Neural progenitor cell (in vitro differentiated cells): ENCODE measurements around the gene KHNYN. TPM values are rescaled to one million over a fixed set of nuclear protein-coding genes. Genes with fewer than 3 reads are reported as not detected.
"Not testable (repeated sequence)": the region's sequence is repeated elsewhere in the genome, so short reads cannot be mapped to it uniquely, and the experiment has no call there.

Experiments
- DNase-seq: peaks from one replicate; pipeline ENCODE4 v3.0.0-alpha.2; 2016; ENCODE audit warnings: low spot score
- H2AFZ ChIP-seq: fragments of 200-600 bp; sonication (generic); replicated peaks from 2 replicates; pipeline ENCODE4 v1.6.1; 2016; ENCODE audit warnings: antibody characterized with exemption
- H3F3A ChIP-seq: fragments of 200-600 bp; sonication (generic); 2 replicates; pipeline ENCODE4 v1.6.1; 2016; ENCODE audit warnings: antibody characterized with exemption, low read depth
- H3K27ac ChIP-seq: fragments of 200-600 bp; sonication (generic); 2 replicates; pipeline ENCODE4 v1.5.1; 2016; ENCODE audit warnings: mild to moderate bottlenecking
- H3K27me3 ChIP-seq: fragments of 200-600 bp; sonication (generic); 2 replicates; pipeline ENCODE4 v1.6.1; 2016; ENCODE audit warnings: mild to moderate bottlenecking, moderate library complexity
- H3K36me3 ChIP-seq: fragments of 200-600 bp; sonication (generic); 2 replicates; pipeline ENCODE4 v1.5.1; 2016
- H3K4me1 ChIP-seq: fragments of 200-600 bp; sonication (generic); 2 replicates; pipeline ENCODE4 v1.6.1; 2016; ENCODE audit warnings: mixed run types
- H3K4me2 ChIP-seq: fragments of 200-600 bp; sonication (generic); 2 replicates; pipeline ENCODE4 v1.6.1; 2016
- H3K4me3 ChIP-seq: fragments of 200-600 bp; sonication (generic); 2 replicates; pipeline ENCODE4 v1.5.1; 2016
- H3K79me2 ChIP-seq: fragments of 200-600 bp; sonication (generic); 2 replicates; pipeline ENCODE4 v1.6.1; 2016; ENCODE audit warnings: low read depth
- H3K9ac ChIP-seq: fragments of 200-600 bp; sonication (generic); 2 replicates; pipeline ENCODE4 v1.6.1; 2016
- H3K9me3 ChIP-seq: fragments of 200-600 bp; sonication (generic); 2 replicates; pipeline ENCODE4 v1.5.1; 2016; ENCODE audit warnings: low read depth
- H4K20me1 ChIP-seq: fragments of 200-600 bp; sonication (generic); 2 replicates; pipeline ENCODE4 v1.6.1; 2016; ENCODE audit warnings: low read depth
- H3K27ac Mint-ChIP-seq: 3 replicates; pipeline ENCODE4 v1.8.0; 2021; ENCODE audit warnings: mixed read lengths
- H3K27me3 Mint-ChIP-seq: 2 replicates; pipeline ENCODE4 v1.8.0; 2022; ENCODE audit warnings: low read depth, mild to moderate bottlenecking, inconsistent platforms, moderate library complexity, mixed read lengths; ENCODE audit not compliant: insufficient read depth
- H3K36me3 Mint-ChIP-seq: 3 replicates; pipeline ENCODE4 v1.8.0; 2021; ENCODE audit warnings: mixed read lengths
- H3K4me1 Mint-ChIP-seq: 3 replicates; pipeline ENCODE4 v1.8.0; 2021; ENCODE audit warnings: mixed read lengths
- H3K4me3 Mint-ChIP-seq: 3 replicates; pipeline ENCODE4 v1.8.0; 2021; ENCODE audit warnings: mild to moderate bottlenecking, moderate library complexity, mixed read lengths
- H3K9me3 Mint-ChIP-seq: 3 replicates; pipeline ENCODE4 v1.8.0; 2020; ENCODE audit warnings: mixed read lengths
- EZH2 ChIP-seq: fragments of 200-600 bp; sonication (generic); IDR thresholded peaks from 2 replicates; pipeline ENCODE4 v1.6.1; 2017; ENCODE audit warnings: antibody characterized with exemption, mild to moderate bottlenecking, moderate library complexity
- EZH2phosphoT487 ChIP-seq: fragments of 200-600 bp; sonication (generic); IDR thresholded peaks from 2 replicates; pipeline ENCODE4 v1.6.1; 2017; ENCODE audit warnings: antibody characterized with exemption
- total RNA-seq: library from RNA; depleted of rRNA; stranded (reverse); fragments of >200 nt; gene quantifications from 2 replicates; pipeline ENCODE4 v1.2.3, GENCODE V29; 2015; ENCODE audit warnings: low replicate concordance
- TF ChIP-seq, protein P1 (sequence below): fragments of 200-600 bp; sonication (generic); IDR thresholded peaks from 2 replicates; pipeline ENCODE4 v1.5.1; 2017; ENCODE audit warnings: antibody characterized with exemption, mild to moderate bottlenecking

The KHNYN gene
- total RNA-seq, 1 donor from 2014 or later: 20.4 TPM

DNA sequence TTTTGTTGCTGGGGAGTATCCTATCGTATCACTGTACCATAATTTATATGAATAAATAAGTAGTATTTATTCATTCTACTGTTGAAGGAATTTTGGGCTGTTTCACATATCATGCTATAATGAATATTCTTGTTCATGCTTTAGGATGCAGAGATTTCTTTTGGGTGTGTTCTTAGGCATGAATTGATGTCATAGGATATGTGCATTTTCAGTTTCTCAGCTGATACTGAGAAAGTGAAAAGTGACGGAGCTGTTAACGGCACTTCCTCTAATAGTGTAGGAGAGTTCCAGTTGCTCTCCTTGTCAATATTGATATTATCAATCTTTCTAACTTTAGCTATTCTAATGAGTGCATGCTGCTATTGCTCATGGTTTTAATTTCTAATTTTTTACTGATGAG, 36.1 kb downstream of the KHNYN start:
- H3K27ac ChIP-seq: no peak overlapping the region
- no peaks in the 10 kb centered on the region for H3K27me3 Mint-ChIP-seq
- no peak overlapping the region for H3K4me2 ChIP-seq
- H3K4me1 ChIP-seq: no peaks in the 10 kb centered on the region
- H3K9me3 ChIP-seq: no peaks in the 10 kb centered on the region
- H3K36me3 Mint-ChIP-seq: no peaks in the 10 kb centered on the region
- H3K9me3 Mint-ChIP-seq: peaks cover under 1% of the 10 kb centered on the region
- no peak overlapping the region for H2AFZ ChIP-seq
- no peaks in the 10 kb centered on the region for H3K36me3 ChIP-seq
- H3K79me2 ChIP-seq: no peaks in the 10 kb centered on the region
- H3K27me3 ChIP-seq: no peaks in the 10 kb centered on the region
- no peak for DNase-seq
- H3K4me3 ChIP-seq: no peak overlapping the region
- no peak overlapping the region for H3K4me3 Mint-ChIP-seq
- no peak for TF ChIP-seq EZH2
- TF ChIP-seq, protein P1, sequence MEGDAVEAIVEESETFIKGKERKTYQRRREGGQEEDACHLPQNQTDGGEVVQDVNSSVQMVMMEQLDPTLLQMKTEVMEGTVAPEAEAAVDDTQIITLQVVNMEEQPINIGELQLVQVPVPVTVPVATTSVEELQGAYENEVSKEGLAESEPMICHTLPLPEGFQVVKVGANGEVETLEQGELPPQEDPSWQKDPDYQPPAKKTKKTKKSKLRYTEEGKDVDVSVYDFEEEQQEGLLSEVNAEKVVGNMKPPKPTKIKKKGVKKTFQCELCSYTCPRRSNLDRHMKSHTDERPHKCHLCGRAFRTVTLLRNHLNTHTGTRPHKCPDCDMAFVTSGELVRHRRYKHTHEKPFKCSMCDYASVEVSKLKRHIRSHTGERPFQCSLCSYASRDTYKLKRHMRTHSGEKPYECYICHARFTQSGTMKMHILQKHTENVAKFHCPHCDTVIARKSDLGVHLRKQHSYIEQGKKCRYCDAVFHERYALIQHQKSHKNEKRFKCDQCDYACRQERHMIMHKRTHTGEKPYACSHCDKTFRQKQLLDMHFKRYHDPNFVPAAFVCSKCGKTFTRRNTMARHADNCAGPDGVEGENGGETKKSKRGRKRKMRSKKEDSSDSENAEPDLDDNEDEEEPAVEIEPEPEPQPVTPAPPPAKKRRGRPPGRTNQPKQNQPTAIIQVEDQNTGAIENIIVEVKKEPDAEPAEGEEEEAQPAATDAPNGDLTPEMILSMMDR: no peak
- no peak for TF ChIP-seq EZH2phosphoT487
- H4K20me1 ChIP-seq: no peaks in the 10 kb centered on the region
- no peak overlapping the region for H3K9ac ChIP-seq
- no peak overlapping the region for H3K27ac Mint-ChIP-seq
- no peaks in the 10 kb centered on the region for H3K4me1 Mint-ChIP-seq
- no peaks in the 10 kb centered on the region for H3F3A ChIP-seq

DNA sequence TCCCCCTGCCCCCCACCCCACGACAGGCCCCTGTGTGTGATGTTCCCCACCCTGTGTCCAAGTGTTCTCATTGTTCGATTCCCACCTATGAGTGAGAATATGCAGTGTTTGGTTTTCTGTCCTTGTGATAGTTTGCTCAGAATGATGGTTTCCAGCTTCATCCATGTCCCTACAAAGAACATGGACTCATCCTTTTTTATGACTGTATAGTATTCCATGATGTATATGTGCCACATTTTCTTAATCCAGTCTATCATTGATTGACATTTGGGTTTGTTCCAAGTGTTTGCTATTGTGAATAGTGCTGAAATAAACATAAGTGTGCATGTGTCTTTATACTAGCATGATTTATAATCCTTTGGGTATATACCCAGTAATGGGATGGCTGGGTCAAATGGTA, 40.7 kb downstream of the KHNYN start:
- H3K4me3 Mint-ChIP-seq, H3K36me3 ChIP-seq, H3K4me1 ChIP-seq, H2AFZ ChIP-seq, H4K20me1 ChIP-seq, H3K36me3 Mint-ChIP-seq, H3K4me1 Mint-ChIP-seq, H3K9me3 Mint-ChIP-seq, H3K9ac ChIP-seq, H3F3A ChIP-seq, H3K4me2 ChIP-seq, H3K27me3 Mint-ChIP-seq, H3K27me3 ChIP-seq, H3K79me2 ChIP-seq, H3K9me3 ChIP-seq, H3K27ac Mint-ChIP-seq, H3K4me3 ChIP-seq, DNase-seq, H3K27ac ChIP-seq: not testable (repeated sequence)

DNA sequence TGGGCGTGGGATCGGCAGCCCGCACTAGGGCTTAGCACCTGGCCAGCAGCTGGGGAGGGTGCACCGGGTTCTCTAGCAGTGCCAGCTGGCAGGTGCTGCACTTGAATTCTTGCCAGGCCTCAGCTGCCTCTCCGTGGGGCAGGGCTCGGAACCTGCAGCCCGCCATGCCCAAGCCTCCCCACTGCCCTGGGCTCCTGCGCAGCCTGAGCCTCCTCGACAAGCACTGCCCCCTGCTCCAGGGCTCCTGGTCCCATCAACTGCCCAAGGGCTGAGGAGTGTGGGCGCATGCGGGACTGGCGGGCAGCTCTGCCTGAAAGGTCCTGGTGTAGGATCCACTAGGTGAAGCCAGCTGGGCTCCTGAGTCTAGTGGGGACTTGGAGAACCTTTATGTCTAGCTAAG, 43.5 kb downstream of the KHNYN start:
- Histone ChIP-seq H3K36me3 (no peaks in the 10 kb centered on the region), H3K4me3 (no peak overlapping the region), H4K20me1 (no peaks in the 10 kb centered on the region), H3K79me2 (no peaks in the 10 kb centered on the region), H3K9me3 (no peaks in the 10 kb centered on the region), H3K9ac (no peak overlapping the region), H3K4me1 (no peaks in the 10 kb centered on the region), H2AFZ (no peak overlapping the region), H3F3A (no peaks in the 10 kb centered on the region), H3K27me3 (no peaks in the 10 kb centered on the region), H3K27ac (no peak overlapping the region), H3K4me2 (no peak overlapping the region)
- no peaks in the 10 kb centered on the region for H3K4me1 Mint-ChIP-seq
- peaks cover 2% of the 10 kb centered on the region for H3K9me3 Mint-ChIP-seq
- peaks cover 2% of the 10 kb centered on the region for H3K27me3 Mint-ChIP-seq
- no peak overlapping the region for H3K27ac Mint-ChIP-seq
- DNase-seq: no peak
- TF ChIP-seq, protein P1: no peak
- TF ChIP-seq EZH2phosphoT487 (no peak), EZH2 (no peak)
- H3K4me3 Mint-ChIP-seq: no peak overlapping the region
- H3K36me3 Mint-ChIP-seq: peaks cover 2% of the 10 kb centered on the region

DNA sequence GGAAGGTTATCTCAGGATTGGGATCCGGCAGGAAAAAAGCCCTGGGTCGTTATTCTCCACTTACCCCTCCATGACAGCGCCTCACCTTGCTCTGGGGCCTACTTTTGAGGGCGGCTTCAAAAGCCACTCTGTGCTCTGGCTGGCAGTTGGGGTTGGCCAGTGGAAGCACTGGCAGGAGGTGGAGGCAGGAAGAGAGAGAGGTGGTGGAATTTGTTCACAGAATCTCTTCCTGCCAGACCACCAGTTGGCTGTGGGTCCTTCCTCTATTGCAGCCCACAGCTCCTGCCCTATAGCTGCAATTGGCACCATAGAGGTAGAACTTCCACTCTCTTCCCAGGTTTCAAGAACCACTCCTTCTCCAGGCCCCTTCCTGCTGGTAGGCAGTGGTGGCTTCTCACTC, 45.5 kb downstream of the KHNYN start:
- Histone ChIP-seq H3K27ac (no peak overlapping the region), H2AFZ (no peak overlapping the region), H3F3A (no peaks in the 10 kb centered on the region), H3K4me2 (no peak overlapping the region), H3K4me1 (no peaks in the 10 kb centered on the region), H4K20me1 (no peaks in the 10 kb centered on the region), H3K9me3 (no peaks in the 10 kb centered on the region), H3K79me2 (no peaks in the 10 kb centered on the region), H3K9ac (no peak overlapping the region), H3K36me3 (no peaks in the 10 kb centered on the region), H3K4me3 (no peak overlapping the region), H3K27me3 (no peaks in the 10 kb centered on the region)
- Mint-ChIP-seq H3K4me3 (no peak overlapping the region), H3K36me3 (peaks cover 3% of the 10 kb centered on the region), H3K4me1 (no peaks in the 10 kb centered on the region), H3K27ac (no peak overlapping the region), H3K27me3 (peaks cover 2% of the 10 kb centered on the region), H3K9me3 (peaks cover 2% of the 10 kb centered on the region)
- no peak for TF ChIP-seq EZH2phosphoT487
- TF ChIP-seq EZH2: no peak
- TF ChIP-seq, protein P1: no peak
- no peak for DNase-seq

DNA sequence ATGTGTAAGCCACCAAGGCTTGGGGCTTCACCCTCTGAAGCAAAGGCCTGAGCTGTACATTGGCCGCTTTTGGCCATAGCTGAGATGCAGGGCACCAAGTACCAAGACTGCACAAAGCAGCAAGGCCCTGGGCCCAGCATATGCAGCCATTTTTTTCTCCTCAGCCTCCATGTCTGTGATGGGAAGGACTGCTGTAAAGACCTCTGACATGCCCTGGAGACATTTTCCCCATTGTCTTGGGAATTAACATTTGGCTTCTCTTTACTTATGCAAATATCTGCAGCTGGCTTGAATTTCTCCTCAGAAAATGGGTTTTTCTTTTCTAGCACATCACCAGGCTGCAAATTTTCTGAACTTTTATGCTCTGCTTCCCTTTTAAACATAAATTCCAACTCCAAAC, 50.2 kb downstream of the KHNYN start:
- H3K79me2 ChIP-seq, H3K4me1 ChIP-seq, H3K27ac ChIP-seq, H3K36me3 ChIP-seq, H3K4me1 Mint-ChIP-seq, H3K9me3 ChIP-seq, H3K9me3 Mint-ChIP-seq, H3K4me2 ChIP-seq, H3K4me3 Mint-ChIP-seq, H3K27me3 ChIP-seq, H3K27me3 Mint-ChIP-seq, H3F3A ChIP-seq, H3K4me3 ChIP-seq, H3K9ac ChIP-seq, DNase-seq, H4K20me1 ChIP-seq, H2AFZ ChIP-seq, H3K27ac Mint-ChIP-seq, H3K36me3 Mint-ChIP-seq: not testable (repeated sequence)
